Prostate gland (tissue), 2 donors: ENCODE data around the gene SEC24B.

Experiments used
- POLR2A ChIP-seq: fragments of 450-650 bp; IDR thresholded peaks from one replicate; pipeline ENCODE4 v1.6.1; 2016; ENCODE audit warnings: antibody characterized with exemption, mild to moderate bottlenecking
- TF ChIP-seq, protein P1 (sequence below), 4 experiments: fragments of 200-600 bp in 2 of 4; fragments of 450-650 bp in 2 of 4; sonication (generic) in 2 of 4; IDR thresholded peaks; 1 replicate in 3 of 4; 2 replicates in 1 of 4; pipeline ENCODE4 v1.5.1; 2016 to 2019; ENCODE audit warnings: antibody characterized with exemption in 4 of 4, mild to moderate bottlenecking in 2 of 4, moderate library complexity in 2 of 4

DNA sequence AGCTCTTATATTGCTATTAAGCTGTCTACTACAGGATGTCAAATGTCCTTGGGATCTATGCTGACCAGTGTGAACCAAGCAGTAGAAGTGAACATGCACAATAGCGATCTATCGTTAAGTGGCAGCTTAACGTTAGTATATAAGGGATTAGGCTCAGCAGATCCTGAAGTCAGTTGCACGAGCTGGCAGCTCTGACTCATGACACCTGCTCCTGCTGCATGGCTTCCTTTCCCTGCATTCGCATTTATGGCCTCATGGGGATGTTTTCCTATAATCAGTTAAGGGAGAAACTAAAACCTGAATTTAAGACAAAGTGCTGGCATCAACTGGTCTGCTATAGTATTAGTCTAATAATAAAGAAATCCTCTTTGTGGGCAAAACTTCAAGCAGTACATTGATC, 113.8 kb downstream of the SEC24B start:
- no peak for TF ChIP-seq POLR2A
- TF ChIP-seq, protein P1, sequence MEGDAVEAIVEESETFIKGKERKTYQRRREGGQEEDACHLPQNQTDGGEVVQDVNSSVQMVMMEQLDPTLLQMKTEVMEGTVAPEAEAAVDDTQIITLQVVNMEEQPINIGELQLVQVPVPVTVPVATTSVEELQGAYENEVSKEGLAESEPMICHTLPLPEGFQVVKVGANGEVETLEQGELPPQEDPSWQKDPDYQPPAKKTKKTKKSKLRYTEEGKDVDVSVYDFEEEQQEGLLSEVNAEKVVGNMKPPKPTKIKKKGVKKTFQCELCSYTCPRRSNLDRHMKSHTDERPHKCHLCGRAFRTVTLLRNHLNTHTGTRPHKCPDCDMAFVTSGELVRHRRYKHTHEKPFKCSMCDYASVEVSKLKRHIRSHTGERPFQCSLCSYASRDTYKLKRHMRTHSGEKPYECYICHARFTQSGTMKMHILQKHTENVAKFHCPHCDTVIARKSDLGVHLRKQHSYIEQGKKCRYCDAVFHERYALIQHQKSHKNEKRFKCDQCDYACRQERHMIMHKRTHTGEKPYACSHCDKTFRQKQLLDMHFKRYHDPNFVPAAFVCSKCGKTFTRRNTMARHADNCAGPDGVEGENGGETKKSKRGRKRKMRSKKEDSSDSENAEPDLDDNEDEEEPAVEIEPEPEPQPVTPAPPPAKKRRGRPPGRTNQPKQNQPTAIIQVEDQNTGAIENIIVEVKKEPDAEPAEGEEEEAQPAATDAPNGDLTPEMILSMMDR (IDR thresholded peaks at IDR 0.05): no peak
